Fibroblast of mammary gland (primary cell): ENCODE data around the gene CHRDL2.

Experiments
- DNase-seq: peaks from one replicate; pipeline ENCODE4 v3.0.0-alpha.2; 2010; ENCODE audit warnings: low read depth
- H3K4me3 ChIP-seq: 2 replicates; pipeline ENCODE4 v1.5.1; 2011; ENCODE audit warnings: low read depth, mild to moderate bottlenecking, low read length, moderate library complexity; ENCODE audit not compliant: control insufficient read depth
- CTCF ChIP-seq: conservative IDR thresholded peaks from 2 replicates; pipeline ENCODE4 v1.5.1; 2011; ENCODE audit warnings: low read depth, low read length, inconsistent platforms; ENCODE audit not compliant: control insufficient read depth, insufficient read depth

Gene CHRDL2

GRCh38 chr11:74731301-74732094, at the start of gene CHRDL2:
Gene CHRDL2 (minus strand): TSS chr11:74731426. CDS start chr11:74730888, 538 bp downstream.
- DNase-seq: no peak
- TF ChIP-seq CTCF: no peak
- H3K4me3 ChIP-seq: no peak within 1 kb of the TSS

- DNase-seq: no peak
- no peak overlapping the region for H3K4me3 ChIP-seq
- TF ChIP-seq CTCF: no peak
These were observed 49.2 kb upstream of the CHRDL2 start for GRCh38 chr11:74780248-74781005.

GRCh38 chr11:74778581-74778980, 47.4 kb upstream of the CHRDL2 start:
- TF ChIP-seq CTCF: no peak

GRCh38 chr11:74777877-74778276, 46.7 kb upstream of the CHRDL2 start:
- no peak for TF ChIP-seq CTCF
- no peak overlapping the region for H3K4me3 ChIP-seq
- no peak for DNase-seq

More at GRCh38 chr11:74778581-74778980, 47.4 kb upstream of the CHRDL2 start:
- no peak for DNase-seq
- H3K4me3 ChIP-seq: no peak overlapping the region

- no peak for TF ChIP-seq CTCF
- no peak for DNase-seq
- no peak overlapping the region for H3K4me3 ChIP-seq
These were observed 45.8 kb upstream of the CHRDL2 start for GRCh38 chr11:74777038-74777437.

GRCh38 chr11:74776546-74776945, 45.3 kb upstream of the CHRDL2 start:
- no peak for TF ChIP-seq CTCF
- DNase-seq: no peak
- no peak overlapping the region for H3K4me3 ChIP-seq
